Measurements from ENCODE around the gene KIF7. TPM values are rescaled to one million over a fixed set of nuclear protein-coding genes. Genes with fewer than 3 reads are reported as not detected.

Gene KIF7
- total RNA-seq, 1 donor from 2014 or later: 13.9 TPM

GRCh38 chr15:89623165-89623564 is 32.1 kb downstream of the KIF7 start:
- Mint-ChIP-seq H3K27ac (ENCODE audit: unreplicated experiment) (no peak overlapping the region), H3K36me3 (ENCODE audit: low read depth) (peaks cover 22% of the 10 kb centered on the region), H3K4me3 (ENCODE audit: unreplicated experiment) (no peak overlapping the region), H3K27me3 (ENCODE audit: low read depth) (no peaks in the 10 kb centered on the region), H3K9me3 (ENCODE audit: low read depth) (no peaks in the 10 kb centered on the region), H3K4me1 (ENCODE audit: low read depth) (no peaks in the 10 kb centered on the region)
- no peak for DNase-seq (ENCODE audit: low spot score)
- no peak for TF ChIP-seq CTCF (IDR thresholded peaks at IDR 0.05)

- Mint-ChIP-seq H3K36me3 (ENCODE audit: low read depth) (peaks cover 18% of the 10 kb centered on the region), H3K4me1 (ENCODE audit: low read depth) (no peaks in the 10 kb centered on the region), H3K27ac (ENCODE audit: unreplicated experiment) (no peak overlapping the region), H3K27me3 (ENCODE audit: low read depth) (no peaks in the 10 kb centered on the region), H3K4me3 (ENCODE audit: unreplicated experiment) (no peak overlapping the region), H3K9me3 (ENCODE audit: low read depth) (no peaks in the 10 kb centered on the region)
- no peak for TF ChIP-seq CTCF (IDR thresholded peaks at IDR 0.05)
- no peak for DNase-seq (ENCODE audit: low spot score)
Observed at GRCh38 chr15:89621547-89621946, 33.7 kb downstream of the KIF7 start.

GRCh38 chr15:89616228-89616627 is 39.0 kb downstream of the KIF7 start:
- Mint-ChIP-seq H3K9me3 (ENCODE audit: low read depth) (peaks cover 24% of the 10 kb centered on the region), H3K36me3 (ENCODE audit: low read depth) (peaks cover 22% of the 10 kb centered on the region), H3K4me3 (ENCODE audit: unreplicated experiment) (no peak overlapping the region), H3K4me1 (ENCODE audit: low read depth) (no peaks in the 10 kb centered on the region), H3K27me3 (ENCODE audit: low read depth) (no peaks in the 10 kb centered on the region), H3K27ac (ENCODE audit: unreplicated experiment) (no peak overlapping the region)
- TF ChIP-seq CTCF (IDR thresholded peaks at IDR 0.05): no peak
- DNase-seq (ENCODE audit: low spot score): no peak

- Mint-ChIP-seq H3K36me3 (ENCODE audit: low read depth) (peaks cover 29% of the 10 kb centered on the region), H3K9me3 (ENCODE audit: low read depth) (peaks cover 30% of the 10 kb centered on the region), H3K27ac (ENCODE audit: unreplicated experiment) (no peak overlapping the region), H3K27me3 (ENCODE audit: low read depth) (no peaks in the 10 kb centered on the region), H3K4me3 (ENCODE audit: unreplicated experiment) (no peak overlapping the region), H3K4me1 (ENCODE audit: low read depth) (no peaks in the 10 kb centered on the region)
- DNase-seq (ENCODE audit: low spot score): no peak
- TF ChIP-seq CTCF (IDR thresholded peaks at IDR 0.05): no peak
Observed at GRCh38 chr15:89615135-89615534, 40.1 kb downstream of the KIF7 start.

- peaks cover 31% of the 10 kb centered on the region for H3K36me3 Mint-ChIP-seq (ENCODE audit: low read depth)
- H3K27me3 Mint-ChIP-seq (ENCODE audit: low read depth): no peaks in the 10 kb centered on the region
- no peak overlapping the region for H3K4me3 Mint-ChIP-seq (ENCODE audit: unreplicated experiment)
- no peak overlapping the region for H3K27ac Mint-ChIP-seq (ENCODE audit: unreplicated experiment)
- no peak for DNase-seq (ENCODE audit: low spot score)
- H3K4me1 Mint-ChIP-seq (ENCODE audit: low read depth): no peaks in the 10 kb centered on the region
- H3K9me3 Mint-ChIP-seq (ENCODE audit: low read depth): peaks cover 30% of the 10 kb centered on the region
- no peak for TF ChIP-seq CTCF (IDR thresholded peaks at IDR 0.05)
Observed at GRCh38 chr15:89614164-89614563, 41.1 kb downstream of the KIF7 start.
